Fibroblast of the aortic adventitia (primary cell): Measurements from ENCODE around the gene NUP62. TPM values are rescaled to one million over a fixed set of nuclear protein-coding genes. Genes with fewer than 3 reads are reported as not detected.

ENCODE experiments used
- DNase-seq: peaks from one replicate; pipeline ENCODE4 v3.0.0-alpha.2; 2010; ENCODE audit warnings: low read depth
- H3K4me3 ChIP-seq: 2 replicates; pipeline ENCODE4 v1.5.1; 2011; ENCODE audit warnings: low read depth, mild to moderate bottlenecking, control low read depth, low read length, moderate library complexity
- total RNA-seq: library from RNA; depleted of rRNA; stranded (reverse); fragments of >200 nt; gene quantifications from 2 replicates; pipeline ENCODE4 v1.2.3, GENCODE V29; 2012; ENCODE audit warnings: low replicate concordance
- TF ChIP-seq, protein P1 (sequence below): IDR thresholded peaks from 2 replicates; pipeline ENCODE4 v1.5.1; 2011; ENCODE audit warnings: mild to moderate bottlenecking, low read length, control low read depth, inconsistent platforms; ENCODE audit not compliant: insufficient read depth

NUP62 gene
- total RNA-seq, 1 donor: 35.4 TPM

DNA sequence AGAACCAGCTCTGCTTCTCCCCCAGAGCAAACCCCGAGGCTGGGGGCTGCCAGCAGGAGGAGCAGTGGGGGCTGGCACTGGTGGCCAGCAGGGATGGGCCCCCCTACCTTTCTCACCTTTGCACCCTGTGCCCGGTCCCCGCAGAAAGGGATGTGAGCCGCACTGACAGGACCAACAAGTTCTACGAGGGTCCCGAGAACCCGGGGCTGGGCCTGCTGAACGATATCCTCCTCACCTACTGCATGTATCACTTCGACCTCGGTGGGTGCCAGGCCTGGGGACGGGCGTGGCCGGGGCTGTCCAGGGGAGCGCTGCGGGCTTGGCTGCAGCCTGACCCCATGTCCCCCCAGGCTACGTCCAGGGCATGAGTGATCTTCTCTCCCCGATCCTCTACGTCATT is 45.2 kb downstream of the NUP62 start:
- no peak for DNase-seq
- TF ChIP-seq, protein P1, sequence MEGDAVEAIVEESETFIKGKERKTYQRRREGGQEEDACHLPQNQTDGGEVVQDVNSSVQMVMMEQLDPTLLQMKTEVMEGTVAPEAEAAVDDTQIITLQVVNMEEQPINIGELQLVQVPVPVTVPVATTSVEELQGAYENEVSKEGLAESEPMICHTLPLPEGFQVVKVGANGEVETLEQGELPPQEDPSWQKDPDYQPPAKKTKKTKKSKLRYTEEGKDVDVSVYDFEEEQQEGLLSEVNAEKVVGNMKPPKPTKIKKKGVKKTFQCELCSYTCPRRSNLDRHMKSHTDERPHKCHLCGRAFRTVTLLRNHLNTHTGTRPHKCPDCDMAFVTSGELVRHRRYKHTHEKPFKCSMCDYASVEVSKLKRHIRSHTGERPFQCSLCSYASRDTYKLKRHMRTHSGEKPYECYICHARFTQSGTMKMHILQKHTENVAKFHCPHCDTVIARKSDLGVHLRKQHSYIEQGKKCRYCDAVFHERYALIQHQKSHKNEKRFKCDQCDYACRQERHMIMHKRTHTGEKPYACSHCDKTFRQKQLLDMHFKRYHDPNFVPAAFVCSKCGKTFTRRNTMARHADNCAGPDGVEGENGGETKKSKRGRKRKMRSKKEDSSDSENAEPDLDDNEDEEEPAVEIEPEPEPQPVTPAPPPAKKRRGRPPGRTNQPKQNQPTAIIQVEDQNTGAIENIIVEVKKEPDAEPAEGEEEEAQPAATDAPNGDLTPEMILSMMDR: no peak
- H3K4me3 ChIP-seq: no peak overlapping the region

DNA sequence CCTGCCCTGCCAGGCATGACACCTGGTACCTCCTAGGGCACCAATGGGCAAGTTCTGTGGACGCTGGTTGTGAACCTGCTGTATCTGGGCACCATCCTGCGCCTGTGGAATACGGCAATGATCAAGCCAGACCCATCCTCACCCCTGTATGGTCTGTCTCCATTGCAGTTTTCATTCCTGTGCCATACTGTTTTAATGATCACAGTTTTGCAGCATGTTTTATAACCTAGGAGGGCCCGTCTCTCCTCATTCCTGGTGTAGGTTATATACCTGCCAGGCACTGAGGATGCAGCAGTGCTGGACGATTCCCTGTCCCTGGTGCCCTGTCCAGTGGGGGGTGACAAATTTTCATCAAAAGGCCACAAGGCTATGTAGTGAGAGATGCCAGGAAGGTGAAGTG is 46.2 kb downstream of the NUP62 start:
- H3K4me3 ChIP-seq: no peak overlapping the region
- no peak for DNase-seq
- TF ChIP-seq, protein P1: no peak

DNA sequence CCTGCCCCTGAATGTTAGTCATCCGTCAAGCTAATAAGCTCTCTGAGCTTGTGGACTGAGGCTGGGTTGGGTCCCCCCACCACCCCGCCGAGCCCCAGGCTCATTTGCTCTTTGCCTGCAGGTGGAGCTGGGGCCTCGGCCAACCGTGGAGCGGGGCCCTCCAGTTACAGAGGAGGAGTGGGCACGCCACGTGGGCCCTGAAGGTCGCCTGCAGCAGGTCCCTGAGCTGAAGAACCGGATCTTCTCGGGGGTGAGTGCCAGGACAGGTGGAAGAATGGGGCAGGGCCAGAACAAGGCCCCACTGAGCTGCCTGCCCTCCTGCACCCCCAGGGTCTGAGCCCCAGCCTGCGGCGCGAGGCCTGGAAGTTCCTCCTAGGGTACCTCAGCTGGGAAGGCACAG is 46.7 kb downstream of the NUP62 start:
- TF ChIP-seq, protein P1: no peak
- DNase-seq: no peak
- no peak overlapping the region for H3K4me3 ChIP-seq

DNA sequence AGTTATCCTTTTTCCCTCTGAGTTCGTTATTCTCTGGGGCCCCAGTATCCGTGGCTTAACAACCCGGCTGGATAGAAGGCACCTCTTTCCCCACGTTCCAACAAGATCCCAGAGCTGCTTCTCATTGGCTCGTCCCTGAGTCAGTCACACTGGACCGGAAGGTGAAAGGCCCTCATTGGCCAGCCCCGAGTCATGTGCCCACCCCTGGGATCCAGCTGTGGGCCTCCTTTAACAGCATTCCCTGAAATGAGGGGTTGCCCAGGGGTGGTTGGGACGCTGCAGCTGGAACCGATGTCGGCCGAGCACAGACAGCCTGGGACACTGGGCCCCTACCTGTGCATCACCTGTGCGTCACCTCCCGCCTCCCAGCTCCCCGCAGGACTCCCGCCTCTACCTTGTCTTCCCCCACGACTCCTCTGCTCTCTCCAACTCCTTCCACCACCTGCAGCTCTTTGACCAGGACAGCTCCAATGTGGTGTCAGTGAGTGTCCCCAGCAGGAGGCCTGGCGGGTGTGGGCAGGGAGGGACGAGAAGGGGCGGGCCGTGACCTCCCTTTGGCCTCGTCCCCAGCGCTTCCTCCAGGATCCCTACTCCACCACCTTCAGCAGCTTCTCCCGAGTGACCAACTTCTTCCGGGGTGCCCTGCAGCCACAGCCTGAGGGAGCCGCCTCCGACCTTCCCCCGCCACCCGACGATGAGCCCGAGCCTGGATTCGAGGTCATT is 47.5 kb downstream of the NUP62 start:
- TF ChIP-seq, protein P1: no peak
- DNase-seq: no peak

DNA sequence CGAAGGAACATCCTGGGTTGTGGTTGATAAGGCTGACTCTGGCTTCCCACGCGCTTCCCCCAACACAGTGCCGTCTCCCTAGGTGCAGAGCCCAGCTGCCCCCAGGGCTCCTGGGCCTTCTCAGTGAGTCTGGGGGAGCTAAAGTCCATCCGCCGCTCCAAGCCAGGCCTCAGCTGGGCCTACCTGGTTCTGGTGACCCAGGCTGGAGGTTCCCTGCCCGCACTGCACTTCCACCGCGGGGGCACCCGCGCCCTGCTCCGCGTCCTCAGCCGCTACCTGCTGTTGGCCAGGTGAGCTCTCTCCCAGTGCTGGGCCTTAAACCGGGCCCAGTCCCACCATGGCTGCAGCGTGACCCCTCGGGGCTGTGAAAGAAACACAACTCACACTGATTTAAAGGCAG is 48.1 kb downstream of the NUP62 start:
- H3K4me3 ChIP-seq: no peak overlapping the region
- no peak for DNase-seq
- TF ChIP-seq, protein P1: no peak

More for the DNA sequence above, 47.5 kb downstream of the NUP62 start:
- no peak overlapping the region for H3K4me3 ChIP-seq

DNA sequence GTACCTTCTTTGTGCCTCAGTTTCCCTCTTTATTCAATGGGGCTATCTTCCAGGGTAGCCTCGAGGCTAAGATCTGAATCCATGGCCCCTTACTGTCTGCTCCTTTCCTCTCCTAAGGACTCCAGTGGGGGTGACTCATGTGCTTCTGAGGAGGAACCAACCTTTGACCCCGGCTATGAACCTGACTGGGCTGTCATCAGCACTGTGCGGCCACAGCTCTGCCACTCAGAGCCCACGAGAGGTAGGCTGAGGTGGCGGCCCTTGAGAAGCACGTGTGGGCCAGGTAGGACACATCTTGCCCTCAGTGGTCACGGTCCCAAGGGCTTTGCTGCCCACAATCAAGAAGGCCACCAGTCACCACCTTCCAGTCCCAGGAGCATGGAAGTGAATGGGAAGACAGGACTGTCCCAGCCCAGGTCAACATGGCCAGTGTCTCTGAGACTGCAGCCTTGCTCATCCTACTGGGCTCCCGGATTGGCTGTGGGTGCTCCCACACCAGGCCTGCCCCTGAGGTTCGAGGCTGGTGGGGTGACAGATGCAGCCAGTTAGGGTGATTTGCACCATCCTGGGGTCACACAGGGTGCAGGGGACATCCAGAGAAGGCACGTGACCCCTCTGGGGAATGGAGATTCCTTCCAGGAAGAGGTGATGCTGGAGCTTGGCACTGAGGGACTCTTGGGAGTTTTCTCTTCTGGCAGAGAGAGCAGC is 49.0 kb downstream of the NUP62 start:
- no peak overlapping the region for H3K4me3 ChIP-seq
- TF ChIP-seq, protein P1: no peak
- no peak for DNase-seq
